Activated CD8-positive, alpha-beta memory T cell treated with anti-CD3 and anti-CD28 coated beads for 48 hours (primary cell): Measurements from ENCODE around the gene DAZL.
"Not testable (repeated sequence)": the region's sequence is repeated elsewhere in the genome, so short reads cannot be mapped to it uniquely, and the experiment has no call there.

Experiments used
- DNase-seq, 3 experiments: peaks; one replicate each; pipeline ENCODE4 v3.0.0-alpha.2; 2020; ENCODE audit warnings: low read depth in 2 of 3, low spot score in 2 of 3

Gene DAZL

GRCh38 chr3:16604887-16605602 is at the start of gene DAZL:
TSS of gene DAZL (minus strand) at chr3:16605423. CDS start at chr3:16605205, 218 bp downstream.
- no peak for DNase-seq

- no peak for DNase-seq
Measured at GRCh38 chr3:16654976-16655375, 49.8 kb upstream of the DAZL start.

GRCh38 chr3:16653712-16654111 is 48.5 kb upstream of the DAZL start:
- DNase-seq, result no peak

- DNase-seq, result no peak
Measured at GRCh38 chr3:16647668-16648067, 42.4 kb upstream of the DAZL start.

- no peak for DNase-seq
Measured at GRCh38 chr3:16639806-16640205, 34.6 kb upstream of the DAZL start.

GRCh38 chr3:16633948-16634347 is 28.7 kb upstream of the DAZL start:
- DNase-seq, result no peak

- DNase-seq, result no peak
Measured at GRCh38 chr3:16632395-16632794, 27.2 kb upstream of the DAZL start.

- DNase-seq, result no peak
Measured at GRCh38 chr3:16618721-16619120, 13.5 kb upstream of the DAZL start.

GRCh38 chr3:16617155-16617554 is 11.9 kb upstream of the DAZL start:
- DNase-seq, result not testable (repeated sequence)

- no peak for DNase-seq
Measured at GRCh38 chr3:16616083-16616482, 10.9 kb upstream of the DAZL start.

- DNase-seq, result no peak
Measured at GRCh38 chr3:16614033-16615031, 9.1 kb upstream of the DAZL start.

- no peak for DNase-seq
Measured at GRCh38 chr3:16609927-16610580, 4.8 kb upstream of the DAZL start.

- no peak for DNase-seq
Measured at GRCh38 chr3:16608816-16609215, 3.6 kb upstream of the DAZL start.

- no peak for DNase-seq
Measured at GRCh38 chr3:16607718-16608117, 2.5 kb upstream of the DAZL start.

- no peak for DNase-seq
Measured at GRCh38 chr3:16606398-16606797, 1.2 kb upstream of the DAZL start.

GRCh38 chr3:16605966-16606365 is 743 bp upstream of the DAZL start:
- no peak for DNase-seq

GRCh38 chr3:16604433-16604832 is 790 bp downstream of the DAZL start:
- no peak for DNase-seq

- DNase-seq, result no peak
Measured at GRCh38 chr3:16601537-16602005, 3.7 kb downstream of the DAZL start.

- DNase-seq, result peak; percentile 42 to 70 (median 45)
Measured at GRCh38 chr3:16600780-16601536, 4.3 kb downstream of the DAZL start.

- DNase-seq, result no peak
Measured at GRCh38 chr3:16599694-16600093, 5.5 kb downstream of the DAZL start.
